GM12878 (cell line): ENCODE data around the gene PAF1. TPM values are rescaled to one million over a fixed set of nuclear protein-coding genes. Genes with fewer than 3 reads are reported as not detected.
A peak's percentile ranks its signal among the peaks of the same experiment; 100 is the strongest.

Experiments used
- ATF3 ChIP-seq: IDR thresholded peaks from 2 replicates; pipeline ENCODE4 v1.6.1; 2011; ENCODE audit warnings: low read depth, mild to moderate bottlenecking, low read length, moderate library complexity, borderline replicate concordance; ENCODE audit errors: extremely low read depth
- BACH1 ChIP-seq: fragments of 450-650 bp; IDR thresholded peaks from 2 replicates; pipeline ENCODE4 v1.6.1; 2017; ENCODE audit warnings: mild to moderate bottlenecking, borderline replicate concordance
- BHLHE40 ChIP-seq, 2 experiments: fragments of 450-650 bp in 1 of 2; IDR thresholded peaks; 2 replicates each; pipeline ENCODE4 v1.6.1; 2011 to 2017; ENCODE audit warnings: low read depth in 2 of 2, borderline replicate concordance in 1 of 2, improper control_type of control experiment in 1 of 2, low read length in 1 of 2, mild to moderate bottlenecking in 1 of 2
- BMI1 ChIP-seq: fragments of 450-650 bp; IDR thresholded peaks from 2 replicates; pipeline ENCODE4 v1.6.1; 2016; ENCODE audit warnings: mild to moderate bottlenecking, moderate library complexity, borderline replicate concordance
- BRCA1 ChIP-seq: IDR thresholded peaks from 2 replicates; pipeline ENCODE4 v1.6.1; 2011; ENCODE audit warnings: low read depth, low read length, improper control_type of control experiment
- EP300 ChIP-seq, 2 experiments: fragments of 150-350 bp in 1 of 2; IDR thresholded peaks; 2 replicates each; pipeline ENCODE4 v1.6.1; 2011 to 2012; ENCODE audit warnings: low read depth in 2 of 2, low read length in 2 of 2, borderline replicate concordance in 1 of 2, improper control_type of control experiment in 1 of 2, inconsistent platforms in 1 of 2; ENCODE audit not compliant: control insufficient read depth in 1 of 2
- MTA2 ChIP-seq: fragments of 450-650 bp; IDR thresholded peaks from 2 replicates; pipeline ENCODE4 v1.6.1; 2016; ENCODE audit warnings: low read depth, mild to moderate bottlenecking, moderate library complexity
- NFXL1 ChIP-seq: fragments of 450-650 bp; IDR thresholded peaks from 2 replicates; pipeline ENCODE4 v1.6.1; 2017; ENCODE audit warnings: antibody characterized with exemption, mild to moderate bottlenecking, borderline replicate concordance
- NRF1 ChIP-seq: conservative IDR thresholded peaks from 2 replicates; pipeline ENCODE4 v1.6.1; 2011; ENCODE audit warnings: mild to moderate bottlenecking, low read depth, low read length, improper control_type of control experiment
- PAX8 ChIP-seq: fragments of 450-650 bp; IDR thresholded peaks from 2 replicates; pipeline ENCODE4 v1.6.1; 2017; ENCODE audit warnings: mild to moderate bottlenecking, moderate library complexity
- POLR2AphosphoS5 ChIP-seq: IDR thresholded peaks from 2 replicates; pipeline ENCODE4 v1.6.1; 2011; ENCODE audit warnings: mild to moderate bottlenecking, low read length, inconsistent platforms
- POU2F2 ChIP-seq: IDR thresholded peaks from 3 replicates; pipeline ENCODE4 v1.6.1; 2011; ENCODE audit warnings: low read depth, mild to moderate bottlenecking, low read length, borderline replicate concordance
- SIX5 ChIP-seq: IDR thresholded peaks from 2 replicates; pipeline ENCODE4 v1.6.1; 2011; ENCODE audit warnings: mild to moderate bottlenecking, low read depth, low read length, moderate library complexity; ENCODE audit not compliant: severe bottlenecking
- SP1 ChIP-seq: IDR thresholded peaks from one replicate; pipeline ENCODE4 v1.6.1; 2011; ENCODE audit warnings: low read depth, low read length
- SRF ChIP-seq, 2 experiments: IDR thresholded peaks; 2 replicates each; pipeline ENCODE4 v1.6.1; 2011; ENCODE audit warnings: low read depth in 2 of 2, low read length in 2 of 2, mild to moderate bottlenecking in 1 of 2, moderate library complexity in 1 of 2
- polyA plus RNA-seq, 11 experiments: library from polyadenylated mRNA; depleted of rRNA in 4 of 11; unstranded in 6 of 11; stranded (reverse) in 5 of 11; fragments of >200 nt; fragmentation: Nextera tagmentation in 4 of 11; fragmentation: Illumina TruSeq in 1 of 11; extraction: Ambion mirVana in 4 of 11; extraction: Trizol in 1 of 11; gene quantifications; 1 replicate in 1 of 11; 2 replicates in 10 of 11; pipeline versions ENCODE4 v1.2.1 to v1.2.3, GENCODE V29; 2011 to 2016; ENCODE audit warnings: inconsistent platforms in 2 of 11, missing spikeins in 2 of 11, low read depth in 1 of 11
- total RNA-seq, 4 experiments: library from RNA; depleted of rRNA in 3 of 4; stranded (reverse); fragments of >200 nt in 3 of 4; fragmentation: Illumina TruSeq in 1 of 4; extraction: Trizol in 1 of 4; gene quantifications; 2 replicates each; pipeline versions ENCODE4 v1.2.1 to v1.2.3, GENCODE V29; 2013 to 2021
- TF ChIP-seq, protein P1 (sequence below): fragments of 450-650 bp; conservative IDR thresholded peaks from 2 replicates; pipeline ENCODE4 v1.6.1; 2017; ENCODE audit warnings: mild to moderate bottlenecking, moderate library complexity
- TF ChIP-seq, protein P2 (sequence below): fragments of 450-650 bp; IDR thresholded peaks from 2 replicates; pipeline ENCODE4 v1.6.1; 2017; ENCODE audit warnings: low read depth, mild to moderate bottlenecking, moderate library complexity
- TF ChIP-seq, protein P3 (sequence below): fragments of 450-650 bp; IDR thresholded peaks from 2 replicates; pipeline ENCODE4 v1.6.1; 2014; ENCODE audit warnings: mild to moderate bottlenecking
- TF ChIP-seq, protein P4 (sequence below): fragments of 450-650 bp; formaldehyde crosslinking; IDR thresholded peaks from 2 replicates; pipeline ENCODE4 v1.4.0; 2020; ENCODE audit warnings: mild to moderate bottlenecking, moderate library complexity

PAF1 gene
- total and polyA plus RNA-seq, 10 of the 15 experiments (the other 5 are each of a cell fraction or from before 2014, with no cell fraction given), result 1.7 to 45.8 (median 39.6) TPM

DNA sequence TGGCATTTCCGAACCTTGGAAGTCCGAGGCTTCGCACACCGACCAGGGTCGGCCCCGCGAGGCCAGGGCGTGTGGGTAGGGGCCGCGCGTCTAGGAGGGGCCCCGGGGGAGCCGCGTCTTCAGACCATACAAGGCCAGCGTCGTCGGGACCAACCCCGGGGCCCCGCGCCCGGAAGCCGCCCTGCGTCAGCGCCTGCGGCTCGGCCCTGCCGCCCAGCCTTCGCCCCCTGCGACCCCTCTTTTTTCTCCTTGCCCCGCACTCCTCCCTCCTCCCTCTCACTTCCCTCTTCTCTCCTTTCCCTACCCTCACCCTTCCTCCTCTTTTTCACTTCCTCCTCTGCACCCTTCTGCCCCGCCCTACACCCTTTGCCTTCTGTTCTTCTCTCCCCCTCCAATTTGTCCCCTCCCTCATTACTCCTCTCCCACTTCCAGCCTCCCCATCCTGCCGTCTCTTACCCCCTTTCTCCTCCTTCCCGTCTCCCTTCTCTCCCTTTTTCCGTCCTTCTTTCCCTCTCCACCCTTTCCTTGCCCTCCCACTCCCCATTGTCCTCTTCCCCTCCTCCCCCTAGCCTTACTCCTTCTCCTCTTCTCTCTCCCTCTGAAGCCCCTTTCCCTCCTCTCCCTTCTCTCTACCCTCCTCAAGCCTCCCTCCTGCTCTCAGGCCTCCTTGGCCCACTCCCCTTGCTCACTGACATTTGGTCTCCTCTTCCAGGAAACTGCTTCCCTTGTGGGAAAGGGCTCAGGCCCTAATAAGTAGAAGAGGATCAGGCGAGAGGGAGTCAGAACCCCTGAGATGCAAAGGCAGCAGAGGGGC, 19.3 kb upstream of the PAF1 start (continued):
- TF ChIP-seq, protein P1, sequence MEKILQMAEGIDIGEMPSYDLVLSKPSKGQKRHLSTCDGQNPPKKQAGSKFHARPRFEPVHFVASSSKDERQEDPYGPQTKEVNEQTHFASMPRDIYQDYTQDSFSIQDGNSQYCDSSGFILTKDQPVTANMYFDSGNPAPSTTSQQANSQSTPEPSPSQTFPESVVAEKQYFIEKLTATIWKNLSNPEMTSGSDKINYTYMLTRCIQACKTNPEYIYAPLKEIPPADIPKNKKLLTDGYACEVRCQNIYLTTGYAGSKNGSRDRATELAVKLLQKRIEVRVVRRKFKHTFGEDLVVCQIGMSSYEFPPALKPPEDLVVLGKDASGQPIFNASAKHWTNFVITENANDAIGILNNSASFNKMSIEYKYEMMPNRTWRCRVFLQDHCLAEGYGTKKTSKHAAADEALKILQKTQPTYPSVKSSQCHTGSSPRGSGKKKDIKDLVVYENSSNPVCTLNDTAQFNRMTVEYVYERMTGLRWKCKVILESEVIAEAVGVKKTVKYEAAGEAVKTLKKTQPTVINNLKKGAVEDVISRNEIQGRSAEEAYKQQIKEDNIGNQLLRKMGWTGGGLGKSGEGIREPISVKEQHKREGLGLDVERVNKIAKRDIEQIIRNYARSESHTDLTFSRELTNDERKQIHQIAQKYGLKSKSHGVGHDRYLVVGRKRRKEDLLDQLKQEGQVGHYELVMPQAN, result no peak; the same call in 1 of the 2 replicates
- TF ChIP-seq BMI1 (peak; percentile 70), POU2F2 (peak; percentile 86; the same call in 1 of the 3 replicates), NFXL1 (no peak), ATF3 (no peak), NRF1 (no peak; the same call in 1 of the 2 replicates), BHLHE40 (IDR thresholded peaks at IDR 0.05; ENCODE audit: borderline replicate concordance in 1 of 2, low read depth in 2 of 2, low read length in 1 of 2) (peak; percentile 62 to 81), POLR2AphosphoS5 (peak; percentile 96), SP1 (peak; percentile 65), BRCA1 (no peak; the same call in 1 of the 2 replicates), SRF (IDR thresholded peaks at IDR 0.05; ENCODE audit: low read depth in 2 of 2, low read length in 2 of 2) (peak; percentile 93), EP300 (IDR thresholded peaks at IDR 0.05; ENCODE audit: borderline replicate concordance in 1 of 2, control insufficient read depth in 1 of 2, low read depth in 2 of 2, low read length in 2 of 2) (peak; percentile 63 to 77; a peak in 3 of 4 replicates), BACH1 (peak; percentile 98), SIX5 (no peak), MTA2 (peak; percentile 92), PAX8 (no peak)
- TF ChIP-seq, protein P2, sequence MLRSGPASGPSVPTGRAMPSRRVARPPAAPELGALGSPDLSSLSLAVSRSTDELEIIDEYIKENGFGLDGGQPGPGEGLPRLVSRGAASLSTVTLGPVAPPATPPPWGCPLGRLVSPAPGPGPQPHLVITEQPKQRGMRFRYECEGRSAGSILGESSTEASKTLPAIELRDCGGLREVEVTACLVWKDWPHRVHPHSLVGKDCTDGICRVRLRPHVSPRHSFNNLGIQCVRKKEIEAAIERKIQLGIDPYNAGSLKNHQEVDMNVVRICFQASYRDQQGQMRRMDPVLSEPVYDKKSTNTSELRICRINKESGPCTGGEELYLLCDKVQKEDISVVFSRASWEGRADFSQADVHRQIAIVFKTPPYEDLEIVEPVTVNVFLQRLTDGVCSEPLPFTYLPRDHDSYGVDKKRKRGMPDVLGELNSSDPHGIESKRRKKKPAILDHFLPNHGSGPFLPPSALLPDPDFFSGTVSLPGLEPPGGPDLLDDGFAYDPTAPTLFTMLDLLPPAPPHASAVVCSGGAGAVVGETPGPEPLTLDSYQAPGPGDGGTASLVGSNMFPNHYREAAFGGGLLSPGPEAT, result peak; percentile 98
- TF ChIP-seq, protein P3, sequence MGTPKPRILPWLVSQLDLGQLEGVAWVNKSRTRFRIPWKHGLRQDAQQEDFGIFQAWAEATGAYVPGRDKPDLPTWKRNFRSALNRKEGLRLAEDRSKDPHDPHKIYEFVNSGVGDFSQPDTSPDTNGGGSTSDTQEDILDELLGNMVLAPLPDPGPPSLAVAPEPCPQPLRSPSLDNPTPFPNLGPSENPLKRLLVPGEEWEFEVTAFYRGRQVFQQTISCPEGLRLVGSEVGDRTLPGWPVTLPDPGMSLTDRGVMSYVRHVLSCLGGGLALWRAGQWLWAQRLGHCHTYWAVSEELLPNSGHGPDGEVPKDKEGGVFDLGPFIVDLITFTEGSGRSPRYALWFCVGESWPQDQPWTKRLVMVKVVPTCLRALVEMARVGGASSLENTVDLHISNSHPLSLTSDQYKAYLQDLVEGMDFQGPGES, result no peak
- TF ChIP-seq, protein P4, sequence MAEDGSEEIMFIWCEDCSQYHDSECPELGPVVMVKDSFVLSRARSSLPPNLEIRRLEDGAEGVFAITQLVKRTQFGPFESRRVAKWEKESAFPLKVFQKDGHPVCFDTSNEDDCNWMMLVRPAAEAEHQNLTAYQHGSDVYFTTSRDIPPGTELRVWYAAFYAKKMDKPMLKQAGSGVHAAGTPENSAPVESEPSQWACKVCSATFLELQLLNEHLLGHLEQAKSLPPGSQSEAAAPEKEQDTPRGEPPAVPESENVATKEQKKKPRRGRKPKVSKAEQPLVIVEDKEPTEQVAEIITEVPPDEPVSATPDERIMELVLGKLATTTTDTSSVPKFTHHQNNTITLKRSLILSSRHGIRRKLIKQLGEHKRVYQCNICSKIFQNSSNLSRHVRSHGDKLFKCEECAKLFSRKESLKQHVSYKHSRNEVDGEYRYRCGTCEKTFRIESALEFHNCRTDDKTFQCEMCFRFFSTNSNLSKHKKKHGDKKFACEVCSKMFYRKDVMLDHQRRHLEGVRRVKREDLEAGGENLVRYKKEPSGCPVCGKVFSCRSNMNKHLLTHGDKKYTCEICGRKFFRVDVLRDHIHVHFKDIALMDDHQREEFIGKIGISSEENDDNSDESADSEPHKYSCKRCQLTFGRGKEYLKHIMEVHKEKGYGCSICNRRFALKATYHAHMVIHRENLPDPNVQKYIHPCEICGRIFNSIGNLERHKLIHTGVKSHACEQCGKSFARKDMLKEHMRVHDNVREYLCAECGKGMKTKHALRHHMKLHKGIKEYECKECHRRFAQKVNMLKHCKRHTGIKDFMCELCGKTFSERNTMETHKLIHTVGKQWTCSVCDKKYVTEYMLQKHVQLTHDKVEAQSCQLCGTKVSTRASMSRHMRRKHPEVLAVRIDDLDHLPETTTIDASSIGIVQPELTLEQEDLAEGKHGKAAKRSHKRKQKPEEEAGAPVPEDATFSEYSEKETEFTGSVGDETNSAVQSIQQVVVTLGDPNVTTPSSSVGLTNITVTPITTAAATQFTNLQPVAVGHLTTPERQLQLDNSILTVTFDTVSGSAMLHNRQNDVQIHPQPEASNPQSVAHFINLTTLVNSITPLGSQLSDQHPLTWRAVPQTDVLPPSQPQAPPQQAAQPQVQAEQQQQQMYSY, result 0 out of 2 replicates have a peak, but pooled peaks have one; percentile 62
